ENCODE measurements around the gene TREX2. TPM values are rescaled to one million over a fixed set of nuclear protein-coding genes. Genes with fewer than 3 reads are reported as not detected.
A peak's percentile ranks its signal among the peaks of the same experiment; 100 is the strongest.

Gene TREX2
- total and polyA plus RNA-seq, 2 experiments from 2014 or later = 0.60 to 1.3 TPM

DNA sequence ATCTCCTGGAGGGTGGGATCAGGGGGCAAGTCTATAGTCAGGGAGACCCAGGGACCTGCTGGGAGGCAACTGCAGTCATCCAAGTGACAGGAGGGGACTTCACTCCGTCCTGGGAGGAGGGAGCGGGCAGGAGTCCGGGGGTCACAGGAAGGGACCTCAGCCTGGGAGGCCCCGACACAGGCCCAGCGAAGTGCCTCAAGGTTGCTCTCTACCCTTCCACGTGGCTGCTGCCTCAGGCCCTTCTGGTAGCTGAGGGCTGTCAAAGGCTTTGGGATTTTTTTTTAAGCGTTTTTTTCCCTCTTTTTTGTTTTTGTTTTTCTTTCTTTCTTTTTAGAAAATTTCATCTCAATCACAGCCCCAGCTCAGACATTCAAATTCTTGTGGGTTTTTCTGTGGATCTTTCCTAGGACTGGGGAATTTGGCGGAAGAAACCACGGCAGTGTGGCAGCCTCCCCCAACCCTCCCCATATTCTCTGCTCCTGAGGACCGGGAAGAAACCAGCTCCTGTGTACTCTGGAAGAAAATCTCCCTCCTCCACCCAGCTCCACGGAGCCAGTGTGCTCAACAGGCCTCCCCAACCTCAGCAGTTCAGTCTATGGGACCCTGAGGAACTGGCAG lies 25.9 kb upstream of the TREX2 start:
- 63% methylated on average over 11 of the region's 11 CpGs for WGBS (ENCODE audit: low lambda C conversion rate, missing lambda C conversion rate)
- Histone ChIP-seq H3K36me3 (replicated peaks; ENCODE audit: insufficient read depth, low read depth) (no peaks in the 10 kb centered on the region), H2AFZ (no peak overlapping the region), H3K9me2 (replicated peaks; ENCODE audit: insufficient read depth) (no peaks in the 10 kb centered on the region), H4K20me1 (ENCODE audit: insufficient read depth, poor library complexity, severe bottlenecking) (no peaks in the 10 kb centered on the region), H3K4me3 (no peak overlapping the region), H3K9me3 (ENCODE audit: low read depth) (no peaks in the 10 kb centered on the region), H3K27ac (peak overlapping the region; percentile 43), H3K4me2 (no peak overlapping the region), H3K27me3 (no peaks in the 10 kb centered on the region), H3K4me1 (ENCODE audit: insufficient read depth) (peaks cover 7% of the 10 kb centered on the region), H3K79me2 (peaks cover 4% of the 10 kb centered on the region)
- no peak for DNase-seq (ENCODE audit: low spot score)
- TF ChIP-seq EZH2phosphoT487 (IDR thresholded peaks at IDR 0.05; ENCODE audit: low read depth, severe bottlenecking, unreplicated experiment) (no peak), EZH2 (IDR thresholded peaks at IDR 0.05; ENCODE audit: borderline replicate concordance) (no peak)

DNA sequence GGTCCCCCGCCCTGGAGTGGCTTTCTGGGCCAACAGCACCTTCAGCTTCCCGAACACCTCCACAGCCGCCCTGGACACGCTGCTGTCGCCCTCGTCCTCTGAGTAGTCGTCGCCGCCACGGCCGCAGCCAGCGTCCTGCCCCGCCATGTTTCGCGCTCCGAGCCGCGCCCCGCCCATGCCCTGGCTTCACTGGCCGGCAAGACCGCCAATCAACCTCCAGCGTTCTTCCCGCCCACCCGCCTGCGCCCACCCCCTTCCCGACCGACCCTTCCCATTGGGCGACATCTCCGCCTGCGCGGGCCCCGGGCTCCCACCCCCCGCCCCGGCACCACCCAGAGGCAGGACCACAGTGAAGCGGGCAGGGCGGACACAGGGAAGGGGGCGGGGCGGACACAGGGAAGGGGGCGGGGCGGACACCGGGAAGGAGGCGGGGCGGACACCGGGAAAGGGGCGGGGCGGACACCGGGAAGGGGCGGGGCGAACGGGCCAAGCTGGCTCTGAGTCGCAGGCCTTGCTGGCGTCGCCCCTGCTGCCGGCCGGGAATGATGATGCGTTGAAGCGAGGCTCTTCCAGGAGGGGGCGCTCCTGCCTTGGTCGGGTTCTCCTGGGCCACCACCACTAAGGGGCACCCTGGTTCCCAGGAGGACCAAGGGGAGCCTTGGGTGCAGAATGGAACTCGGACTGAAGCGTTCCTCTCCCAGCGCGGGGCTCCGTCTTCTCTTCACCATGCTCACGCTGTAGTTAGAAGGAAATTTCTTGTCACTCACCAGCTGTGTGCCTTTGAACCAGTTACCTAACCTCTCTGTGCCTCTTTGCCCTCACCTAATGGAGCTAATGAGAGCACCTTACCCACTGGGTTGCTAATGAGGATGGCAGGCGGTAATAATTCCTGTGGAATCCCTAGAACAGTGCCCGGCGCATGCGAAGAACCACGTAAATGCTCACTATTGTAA lies 24.8 kb upstream of the TREX2 start, which contains the start of gene HAUS7:
Gene HAUS7 (minus strand): TSS at position 166 of the 953 bp plus-strand sequence. CDS start 19 bp downstream, at position 147.
- WGBS (ENCODE audit: low lambda C conversion rate, missing lambda C conversion rate) = 64% methylated on average over 28 of the region's 70 CpGs

DNA sequence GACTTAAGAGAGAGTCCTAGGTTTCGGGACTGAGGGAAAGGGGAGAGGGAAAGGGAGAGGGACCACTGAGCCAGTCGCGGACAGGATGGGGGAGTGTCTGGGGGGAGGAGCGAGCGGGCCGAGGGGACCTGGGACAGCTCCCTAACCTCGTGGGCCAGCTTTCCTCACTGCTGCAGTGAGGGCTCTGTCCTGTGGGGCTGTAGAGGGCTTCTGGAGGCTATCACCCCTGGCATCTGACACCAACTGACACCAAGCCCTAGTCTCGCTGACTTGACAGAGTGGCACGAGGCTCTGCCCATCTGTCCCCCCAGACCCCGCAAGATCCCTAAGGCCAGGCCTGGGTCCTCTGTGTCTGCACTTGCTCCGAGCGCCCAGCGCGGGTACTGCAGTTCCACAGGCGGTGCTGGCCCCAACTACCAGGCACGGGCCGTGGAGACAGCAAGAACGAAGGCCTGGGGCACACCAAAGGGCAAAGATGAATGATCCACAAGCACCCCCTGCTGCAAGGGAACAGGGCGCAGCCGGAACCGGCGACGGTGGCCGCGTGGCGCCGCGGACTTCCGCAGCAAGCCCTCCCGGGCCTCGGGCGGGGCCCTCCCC lies 24.1 kb upstream of the TREX2 start:
- no peaks in the 10 kb centered on the region for H3K36me3 ChIP-seq (replicated peaks; ENCODE audit: insufficient read depth, low read depth)
- H4K20me1 ChIP-seq (ENCODE audit: insufficient read depth, poor library complexity, severe bottlenecking) = no peaks in the 10 kb centered on the region
- H3K79me2 ChIP-seq = peaks cover 4% of the 10 kb centered on the region
- H3K4me3 ChIP-seq = peak overlapping the region; percentile 35
- H3K27ac ChIP-seq = peak overlapping the region; percentile 36
- no peaks in the 10 kb centered on the region for H3K9me2 ChIP-seq (replicated peaks; ENCODE audit: insufficient read depth)
- H3K4me1 ChIP-seq (ENCODE audit: insufficient read depth) = peaks cover under 1% of the 10 kb centered on the region
- H2AFZ ChIP-seq = peak overlapping the region; percentile 58
- peak overlapping the region; percentile 86 for H3K4me2 ChIP-seq
- 38% methylated on average over 23 of the region's 32 CpGs for WGBS (ENCODE audit: low lambda C conversion rate, missing lambda C conversion rate)
- DNase-seq (ENCODE audit: low spot score) = peak; percentile 38
- no peaks in the 10 kb centered on the region for H3K9me3 ChIP-seq (ENCODE audit: low read depth)
- H3K27me3 ChIP-seq = no peaks in the 10 kb centered on the region
- no peak for TF ChIP-seq EZH2phosphoT487 (IDR thresholded peaks at IDR 0.05; ENCODE audit: low read depth, severe bottlenecking, unreplicated experiment)
- TF ChIP-seq, protein P1, sequence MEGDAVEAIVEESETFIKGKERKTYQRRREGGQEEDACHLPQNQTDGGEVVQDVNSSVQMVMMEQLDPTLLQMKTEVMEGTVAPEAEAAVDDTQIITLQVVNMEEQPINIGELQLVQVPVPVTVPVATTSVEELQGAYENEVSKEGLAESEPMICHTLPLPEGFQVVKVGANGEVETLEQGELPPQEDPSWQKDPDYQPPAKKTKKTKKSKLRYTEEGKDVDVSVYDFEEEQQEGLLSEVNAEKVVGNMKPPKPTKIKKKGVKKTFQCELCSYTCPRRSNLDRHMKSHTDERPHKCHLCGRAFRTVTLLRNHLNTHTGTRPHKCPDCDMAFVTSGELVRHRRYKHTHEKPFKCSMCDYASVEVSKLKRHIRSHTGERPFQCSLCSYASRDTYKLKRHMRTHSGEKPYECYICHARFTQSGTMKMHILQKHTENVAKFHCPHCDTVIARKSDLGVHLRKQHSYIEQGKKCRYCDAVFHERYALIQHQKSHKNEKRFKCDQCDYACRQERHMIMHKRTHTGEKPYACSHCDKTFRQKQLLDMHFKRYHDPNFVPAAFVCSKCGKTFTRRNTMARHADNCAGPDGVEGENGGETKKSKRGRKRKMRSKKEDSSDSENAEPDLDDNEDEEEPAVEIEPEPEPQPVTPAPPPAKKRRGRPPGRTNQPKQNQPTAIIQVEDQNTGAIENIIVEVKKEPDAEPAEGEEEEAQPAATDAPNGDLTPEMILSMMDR (IDR thresholded peaks at IDR 0.05; ENCODE audit: poor library complexity) = no peak
- TF ChIP-seq EZH2 (IDR thresholded peaks at IDR 0.05; ENCODE audit: borderline replicate concordance) = no peak

More for the DNA sequence above, 24.8 kb upstream of the TREX2 start, which contains the start of gene HAUS7:
- peak within 1 kb of the TSS; percentile 86 for H3K4me2 ChIP-seq
- peaks cover 7% of the 10 kb centered on the region for H3K4me1 ChIP-seq (ENCODE audit: insufficient read depth)
- peak within 1 kb of the TSS; percentile 57 for H3K27ac ChIP-seq
- no peaks in the 10 kb centered on the region for H3K27me3 ChIP-seq
- H3K4me3 ChIP-seq = peak within 1 kb of the TSS; percentile 35
- TF ChIP-seq, protein P1 (IDR thresholded peaks at IDR 0.05; ENCODE audit: poor library complexity) = peak; percentile 70
- TF ChIP-seq EZH2 (IDR thresholded peaks at IDR 0.05; ENCODE audit: borderline replicate concordance) = no peak
- no peaks in the 10 kb centered on the region for H3K9me3 ChIP-seq (ENCODE audit: low read depth)
- no peaks in the 10 kb centered on the region for H4K20me1 ChIP-seq (ENCODE audit: insufficient read depth, poor library complexity, severe bottlenecking)
- no peaks in the 10 kb centered on the region for H3K9me2 ChIP-seq (replicated peaks; ENCODE audit: insufficient read depth)
- DNase-seq (ENCODE audit: low spot score) = peak; percentile 91
- no peaks in the 10 kb centered on the region for H3K36me3 ChIP-seq (replicated peaks; ENCODE audit: insufficient read depth, low read depth)
- peak within 1 kb of the TSS; percentile 58 for H2AFZ ChIP-seq
- peaks cover 4% of the 10 kb centered on the region for H3K79me2 ChIP-seq

All from hepatocyte (in vitro differentiated cells).